Measurements from ENCODE around the gene FOXI1.

Gene FOXI1

DNA sequence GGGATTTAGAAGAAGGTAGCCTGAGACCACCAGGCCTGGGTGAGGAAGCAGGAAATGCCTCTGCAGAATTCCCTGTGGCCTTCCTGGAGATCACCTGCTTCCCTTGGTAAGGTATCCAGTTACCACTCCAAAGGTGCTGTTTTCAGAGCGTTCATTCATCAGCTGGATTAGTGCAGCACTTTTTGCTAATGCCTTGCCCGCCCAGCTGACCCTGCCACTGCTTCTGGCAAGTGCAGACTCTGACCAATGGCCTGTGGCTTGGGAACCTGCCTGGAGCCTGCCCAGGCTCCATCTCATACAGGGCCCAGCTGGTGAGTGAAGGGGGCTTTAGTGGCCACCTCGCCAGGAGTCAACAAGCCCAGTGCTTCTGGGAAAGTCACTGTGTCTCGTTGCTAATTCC is 48.6 kb downstream of the FOXI1 start:
- DNase-seq, result no peak

DNA sequence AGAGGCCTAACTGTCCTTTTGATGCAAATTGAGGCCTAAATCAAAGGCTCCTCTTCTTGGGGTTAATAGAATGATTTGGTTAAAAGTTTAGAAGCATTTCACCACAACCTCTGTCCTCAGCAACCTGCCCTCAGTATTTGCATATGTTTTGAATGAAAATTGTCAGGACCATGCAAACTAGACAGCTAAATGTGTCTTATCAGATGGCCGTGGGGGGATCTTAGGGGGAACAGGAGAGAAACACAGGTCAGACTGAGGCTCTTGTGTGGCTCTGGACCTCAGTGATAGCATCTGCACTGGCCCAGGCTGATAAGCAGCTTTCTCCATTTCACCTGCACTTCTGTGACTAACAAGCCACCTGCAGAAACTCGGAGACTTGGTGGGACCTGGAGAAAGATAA is 49.0 kb downstream of the FOXI1 start:
- DNase-seq, result no peak

DNA sequence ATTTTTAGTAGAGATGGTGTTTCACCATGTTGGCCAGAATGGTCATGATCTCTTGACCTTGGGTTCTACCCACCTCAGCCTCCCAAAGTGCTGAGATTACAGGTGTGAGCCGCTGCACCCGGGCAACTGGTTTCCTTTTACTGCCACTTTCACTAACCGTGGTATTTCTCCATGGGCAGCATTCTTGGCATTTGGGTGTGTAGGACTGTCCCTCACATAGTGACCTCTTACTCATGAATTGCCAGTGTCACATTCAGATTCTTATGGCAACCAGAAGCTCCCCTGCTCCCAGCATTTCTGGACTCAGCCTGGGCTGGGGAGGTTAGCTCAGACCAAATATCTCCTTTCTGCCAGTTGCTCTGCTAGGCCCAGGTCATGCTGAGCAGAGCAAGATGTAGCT is 50.1 kb downstream of the FOXI1 start:
- DNase-seq, result no peak

DNA sequence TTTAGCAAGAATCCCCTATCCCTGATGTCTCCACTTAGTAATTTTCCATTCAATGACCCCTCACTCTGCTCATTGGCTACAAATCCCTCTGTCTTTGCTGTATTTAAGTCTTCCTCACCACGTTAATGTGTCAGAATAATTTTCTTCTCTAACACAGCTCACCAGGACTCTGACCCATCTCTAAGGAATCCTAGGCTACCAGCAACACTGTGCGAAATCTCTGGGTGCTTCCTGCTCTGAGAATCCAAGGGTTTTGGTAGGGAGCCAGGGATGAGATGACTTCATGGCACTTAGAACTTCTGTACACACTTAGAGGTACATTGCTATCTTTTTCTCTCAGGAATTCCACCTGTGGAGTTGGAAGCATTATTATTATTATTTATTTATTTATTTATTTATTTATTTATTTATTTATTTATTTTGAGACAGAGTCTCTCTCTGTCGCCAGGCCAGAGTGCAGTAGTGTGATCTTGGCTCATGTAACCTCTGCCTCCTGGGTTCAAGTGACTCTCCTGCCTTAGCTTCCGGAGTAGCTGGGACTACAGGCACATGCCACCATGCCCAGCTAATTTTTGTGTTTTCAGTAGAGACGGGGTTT is 53.5 kb downstream of the FOXI1 start:
- no peak for DNase-seq
